SK-N-SH treated with all-trans-retinoic acid at 6 μM for 48 hours (cell line): ENCODE results near the gene TXN2.
A peak's percentile ranks its signal among the peaks of the same experiment; 100 is the strongest.

Experiments
- CREB5 ChIP-seq: fragments of 250-450 bp; sonication (Bioruptor Pico); IDR thresholded peaks from 2 replicates; pipeline ENCODE4 v1.5.1; 2020; ENCODE audit warnings: low read depth, mild to moderate bottlenecking, moderate library complexity
- OSR1 ChIP-seq: fragments of 250-450 bp; sonication (Bioruptor Pico); IDR thresholded peaks from 2 replicates; pipeline ENCODE4 v1.8.0; 2022; ENCODE audit warnings: moderate library complexity, mild to moderate bottlenecking, inconsistent platforms
- PATZ1 ChIP-seq: fragments of 250-450 bp; sonication (Bioruptor Pico); IDR thresholded peaks from 2 replicates; pipeline ENCODE4 v1.8.0; 2020; ENCODE audit warnings: mild to moderate bottlenecking, moderate library complexity, borderline replicate concordance
- RARB ChIP-seq: fragments of 250-450 bp; sonication (Bioruptor Pico); IDR thresholded peaks from 2 replicates; pipeline ENCODE4 v1.8.0; 2021; ENCODE audit warnings: mild to moderate bottlenecking, moderate library complexity
- SNAI2 ChIP-seq: fragments of 250-450 bp; sonication (Bioruptor Pico); IDR thresholded peaks from 2 replicates; pipeline ENCODE4 v1.5.0; 2020; ENCODE audit warnings: mild to moderate bottlenecking, moderate library complexity
- TSHZ2 ChIP-seq: fragments of 250-450 bp; sonication (Bioruptor Pico); IDR thresholded peaks from 2 replicates; pipeline ENCODE4 v1.5.0; 2020; ENCODE audit warnings: mild to moderate bottlenecking, moderate library complexity
- ZFP30 ChIP-seq: fragments of 450-650 bp; formaldehyde crosslinking; IDR thresholded peaks from 2 replicates; pipeline ENCODE4 v1.5.0; 2022; ENCODE audit warnings: mild to moderate bottlenecking, moderate library complexity

GRCh38 chr22:36461665-36462649 lies 19.5 kb downstream of the TXN2 start:
- TF ChIP-seq TSHZ2 (CRISPR knock-in tag), result no peak
- TF ChIP-seq PATZ1, result no peak
- TF ChIP-seq OSR1 (CRISPR knock-in tag), result no peak
- TF ChIP-seq SNAI2 (CRISPR knock-in tag), result peak; percentile 56; the same call in 1 of the 2 replicates
- TF ChIP-seq ZFP30 (CRISPR knock-in tag), result no peak
- no peak for TF ChIP-seq RARB (CRISPR knock-in tag)
- no peak for TF ChIP-seq CREB5
